Stimulated activated naive CD8-positive, alpha-beta T cell treated with anti-CD3 and anti-CD28 coated beads, Interleukin-15, Interleukin-2, amounts not matched to agents 100 ng/mL and 50 ng/mL, for 24 hours (primary cell): Measurements from ENCODE around the gene MYO19.
"Not testable (repeated sequence)": the region's sequence is repeated elsewhere in the genome, so short reads cannot be mapped to it uniquely, and the experiment has no call there.

Experiments used
- H3K27ac Mint-ChIP-seq: one replicate; pipeline ENCODE4 v1.8.0; 2021; ENCODE audit warnings: mild to moderate bottlenecking, mixed read lengths
- H3K27me3 Mint-ChIP-seq: one replicate; pipeline ENCODE4 v1.8.0; 2021; ENCODE audit warnings: mixed read lengths
- H3K36me3 Mint-ChIP-seq: one replicate; pipeline ENCODE4 v1.8.0; 2021; ENCODE audit warnings: low read depth, mixed read lengths
- H3K4me1 Mint-ChIP-seq: one replicate; pipeline ENCODE4 v1.8.0; 2021; ENCODE audit warnings: low read depth, mixed read lengths
- H3K4me3 Mint-ChIP-seq: one replicate; pipeline ENCODE4 v1.8.0; 2021; ENCODE audit warnings: mild to moderate bottlenecking, mixed read lengths
- H3K9me3 Mint-ChIP-seq: one replicate; pipeline ENCODE4 v1.8.0; 2021; ENCODE audit warnings: mixed read lengths

MYO19 gene

DNA sequence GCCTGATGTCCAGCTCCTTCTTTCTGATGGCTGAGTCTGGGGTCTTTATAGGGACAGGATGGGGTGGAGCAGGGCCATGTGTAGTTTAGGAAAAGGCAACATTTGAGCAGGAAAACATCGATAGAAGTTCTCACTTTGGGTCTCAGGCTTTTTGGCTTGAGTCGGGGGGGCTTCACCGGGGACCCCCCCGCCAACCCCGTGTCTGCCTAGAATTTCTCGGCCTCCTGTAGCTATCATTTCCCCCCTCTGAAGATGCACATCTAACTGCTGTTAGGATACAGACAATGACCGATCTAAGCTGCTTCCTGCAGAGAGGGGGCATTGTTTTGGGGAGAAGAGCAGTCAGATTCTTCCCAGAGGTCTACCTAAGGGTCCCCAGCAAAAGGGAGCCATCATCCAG is 64.9 kb downstream of the MYO19 start:
- Mint-ChIP-seq H3K9me3 (no peaks in the 10 kb centered on the region), H3K27me3 (peaks cover 37% of the 10 kb centered on the region), H3K36me3 (no peaks in the 10 kb centered on the region), H3K4me1 (no peaks in the 10 kb centered on the region), H3K27ac (no peak overlapping the region), H3K4me3 (no peak overlapping the region)

GRCh38 chr17:36468903-36469635 is 65.6 kb downstream of the MYO19 start:
- H3K36me3 Mint-ChIP-seq = no peaks in the 10 kb centered on the region
- H3K4me1 Mint-ChIP-seq = no peaks in the 10 kb centered on the region
- no peaks in the 10 kb centered on the region for H3K9me3 Mint-ChIP-seq
- H3K27ac Mint-ChIP-seq = no peak overlapping the region
- peaks cover 36% of the 10 kb centered on the region for H3K27me3 Mint-ChIP-seq
- no peak overlapping the region for H3K4me3 Mint-ChIP-seq

GRCh38 chr17:36464765-36465088 is 69.9 kb downstream of the MYO19 start:
- Mint-ChIP-seq H3K36me3 (no peaks in the 10 kb centered on the region), H3K27ac (no peak overlapping the region), H3K4me3 (no peak overlapping the region)

GRCh38 chr17:36463916-36464764 is 70.5 kb downstream of the MYO19 start:
- Mint-ChIP-seq H3K27ac (no peak overlapping the region), H3K4me3 (no peak overlapping the region), H3K9me3 (no peaks in the 10 kb centered on the region), H3K27me3 (peaks cover 65% of the 10 kb centered on the region), H3K36me3 (no peaks in the 10 kb centered on the region), H3K4me1 (no peaks in the 10 kb centered on the region)

More at GRCh38 chr17:36464765-36465088, 69.9 kb downstream of the MYO19 start:
- no peaks in the 10 kb centered on the region for H3K4me1 Mint-ChIP-seq
- H3K27me3 Mint-ChIP-seq = peaks cover 66% of the 10 kb centered on the region
- H3K9me3 Mint-ChIP-seq = no peaks in the 10 kb centered on the region

DNA sequence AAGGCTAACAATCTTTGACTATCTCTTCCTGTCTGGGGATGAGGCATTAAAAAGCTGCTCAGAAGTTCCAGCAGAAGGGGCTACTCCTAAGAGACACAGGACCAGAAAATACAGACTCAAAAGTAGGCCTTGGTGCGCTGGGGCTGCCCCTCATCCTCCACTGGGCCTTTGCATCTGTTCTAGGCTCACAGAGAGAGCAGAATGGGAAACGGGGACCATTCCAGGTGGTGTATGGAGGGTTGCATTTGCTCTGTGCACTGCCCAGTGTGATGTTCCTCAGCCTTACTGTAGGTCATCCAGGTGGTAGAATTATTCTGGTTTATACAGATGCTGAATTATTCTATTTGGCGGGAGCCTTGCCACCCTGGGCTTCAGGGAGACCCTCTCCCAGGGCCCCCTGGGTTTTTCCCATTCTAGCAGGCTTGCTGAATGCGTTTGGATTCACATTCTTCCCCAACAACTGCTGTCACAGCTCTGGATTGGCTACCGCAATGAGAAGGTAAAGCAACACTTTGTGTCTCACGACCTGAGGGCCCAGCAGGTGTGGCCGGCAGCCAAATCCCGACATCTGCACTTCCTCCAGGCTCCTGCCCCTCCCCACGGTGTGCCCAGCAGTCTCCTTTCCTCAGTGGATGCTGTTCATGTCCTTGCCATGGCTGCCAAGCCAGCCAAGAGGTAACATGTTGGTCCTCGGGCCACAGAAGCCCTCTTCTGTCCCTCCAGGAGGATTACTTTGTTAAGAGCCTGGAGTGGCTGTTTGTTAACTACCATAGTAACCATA is 73.1 kb downstream of the MYO19 start:
- Mint-ChIP-seq H3K4me3 (no peak overlapping the region), H3K27me3 (peaks cover 48% of the 10 kb centered on the region), H3K9me3 (no peaks in the 10 kb centered on the region), H3K27ac (no peak overlapping the region), H3K4me1 (no peaks in the 10 kb centered on the region), H3K36me3 (no peaks in the 10 kb centered on the region)

- H3K36me3 Mint-ChIP-seq = no peaks in the 10 kb centered on the region
- H3K4me1 Mint-ChIP-seq = no peaks in the 10 kb centered on the region
- peaks cover 40% of the 10 kb centered on the region for H3K27me3 Mint-ChIP-seq
- no peak overlapping the region for H3K27ac Mint-ChIP-seq
- no peaks in the 10 kb centered on the region for H3K9me3 Mint-ChIP-seq
- H3K4me3 Mint-ChIP-seq = no peak overlapping the region
These were observed 74.3 kb downstream of the MYO19 start for GRCh38 chr17:36460265-36460937.

- H3K27ac Mint-ChIP-seq = no peak overlapping the region
- peaks cover 33% of the 10 kb centered on the region for H3K27me3 Mint-ChIP-seq
- no peaks in the 10 kb centered on the region for H3K9me3 Mint-ChIP-seq
- H3K36me3 Mint-ChIP-seq = no peaks in the 10 kb centered on the region
- no peaks in the 10 kb centered on the region for H3K4me1 Mint-ChIP-seq
- no peak overlapping the region for H3K4me3 Mint-ChIP-seq
These were observed 75.1 kb downstream of the MYO19 start for GRCh38 chr17:36459601-36460000.

DNA sequence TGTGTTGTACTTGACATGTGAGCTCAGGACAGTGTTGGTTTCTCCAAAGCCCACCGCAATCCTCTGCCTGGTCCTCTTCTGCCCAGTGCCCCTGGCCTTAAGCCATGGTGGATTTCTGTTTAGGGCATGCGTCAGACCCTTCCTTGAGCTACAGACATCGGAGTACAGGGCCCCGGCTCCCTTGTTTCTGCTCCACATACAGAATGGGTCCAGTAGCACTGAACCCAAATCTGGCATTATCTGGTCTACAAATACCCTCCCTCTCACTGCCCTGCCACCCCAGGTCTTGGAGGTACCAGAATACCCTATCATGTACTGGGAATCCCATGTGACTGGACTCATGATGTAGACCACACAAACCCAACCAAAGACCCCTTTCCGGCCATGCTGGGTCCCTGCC is 75.6 kb downstream of the MYO19 start:
- no peak overlapping the region for H3K4me3 Mint-ChIP-seq
- H3K27ac Mint-ChIP-seq = no peak overlapping the region
- H3K4me1 Mint-ChIP-seq = no peaks in the 10 kb centered on the region

DNA sequence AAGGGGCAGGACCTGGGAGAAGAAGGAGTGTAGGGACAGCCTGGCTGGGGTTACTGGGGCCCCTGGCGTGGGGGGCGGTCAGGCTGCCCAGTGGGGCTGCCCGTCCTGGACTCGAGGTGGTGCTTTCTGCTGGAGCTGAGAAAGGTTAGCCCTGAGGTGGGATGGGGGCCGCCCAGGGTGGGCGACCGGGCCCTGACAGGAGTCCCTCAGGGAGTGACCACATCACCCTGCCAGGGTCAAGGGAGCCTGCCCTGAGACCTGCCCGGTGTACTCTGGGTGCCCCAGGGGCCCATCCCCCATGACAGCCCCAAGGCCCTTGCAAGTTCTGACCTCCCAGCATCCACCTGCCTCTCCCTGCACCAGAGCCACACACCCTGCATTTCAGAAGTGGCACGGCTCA is 77.0 kb downstream of the MYO19 start:
- H3K27ac Mint-ChIP-seq, H3K36me3 Mint-ChIP-seq, H3K9me3 Mint-ChIP-seq, H3K4me3 Mint-ChIP-seq, H3K4me1 Mint-ChIP-seq: not testable (repeated sequence)
- peaks cover 22% of the 10 kb centered on the region for H3K27me3 Mint-ChIP-seq

More for the DNA sequence above, 75.6 kb downstream of the MYO19 start:
- peaks cover 33% of the 10 kb centered on the region for H3K27me3 Mint-ChIP-seq
- no peaks in the 10 kb centered on the region for H3K9me3 Mint-ChIP-seq
- H3K36me3 Mint-ChIP-seq = no peaks in the 10 kb centered on the region

DNA sequence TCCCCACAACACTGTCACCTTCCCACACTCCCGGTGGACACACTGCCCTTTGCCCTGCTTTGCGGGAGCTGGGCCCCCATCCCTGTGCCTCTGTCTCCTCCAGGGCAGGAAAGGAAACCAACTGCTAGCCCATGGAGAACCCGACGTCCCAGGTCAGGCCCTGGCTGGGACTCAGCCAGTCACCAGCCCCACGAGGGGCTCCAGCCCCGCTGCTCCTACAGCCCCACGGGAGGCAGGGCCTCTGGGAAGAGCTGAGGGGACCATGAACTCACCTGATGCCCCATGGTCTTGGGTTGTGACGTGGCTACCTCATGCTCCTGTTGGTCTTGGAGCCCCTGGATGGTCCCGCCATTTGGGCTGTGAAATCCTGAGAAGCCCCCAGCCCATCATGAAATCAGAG is 81.8 kb downstream of the MYO19 start:
- not testable (repeated sequence) for H3K36me3 Mint-ChIP-seq, H3K27ac Mint-ChIP-seq, H3K27me3 Mint-ChIP-seq, H3K4me3 Mint-ChIP-seq, H3K4me1 Mint-ChIP-seq, H3K9me3 Mint-ChIP-seq

GRCh38 chr17:36449997-36450396 is 84.7 kb downstream of the MYO19 start:
- not testable (repeated sequence) for H3K4me3 Mint-ChIP-seq, H3K27ac Mint-ChIP-seq, H3K36me3 Mint-ChIP-seq, H3K27me3 Mint-ChIP-seq, H3K4me1 Mint-ChIP-seq, H3K9me3 Mint-ChIP-seq
